Activated naive CD4-positive, alpha-beta T cell treated with anti-CD3 and anti-CD28 coated beads, Interleukin-2, amount 10 ng/mL, durations not matched to agents 7 days and 5 days (primary cell): ENCODE results near the gene SYNDIG1.

Experiments used
- CTCF ChIA-PET: fragments of 350-600 bp; sonication (Branson Sonifier 250); formaldehyde crosslinking; loops from one replicate; lab custom pipeline; 2021; ENCODE audit warnings: antibody characterized with exemption; lab: Charles Lee
- DNase-seq: peaks from one replicate; pipeline ENCODE4 v3.0.0-alpha.2; 2020
- H3K27ac Mint-ChIP-seq: one replicate; pipeline ENCODE4 v1.8.0; 2021; ENCODE audit warnings: mild to moderate bottlenecking, moderate library complexity, mixed read lengths
- H3K27me3 Mint-ChIP-seq: one replicate; pipeline ENCODE4 v1.8.0; 2021; ENCODE audit warnings: mild to moderate bottlenecking, mixed read lengths
- H3K36me3 Mint-ChIP-seq: one replicate; pipeline ENCODE4 v1.8.0; 2021; ENCODE audit warnings: mixed read lengths
- H3K4me1 Mint-ChIP-seq: one replicate; pipeline ENCODE4 v1.8.0; 2021; ENCODE audit warnings: mixed read lengths
- H3K4me3 Mint-ChIP-seq: one replicate; pipeline ENCODE4 v1.8.0; 2021; ENCODE audit warnings: mild to moderate bottlenecking, moderate library complexity, mixed read lengths
- H3K9me3 Mint-ChIP-seq: one replicate; pipeline ENCODE4 v1.8.0; 2021; ENCODE audit warnings: mixed read lengths

The SYNDIG1 gene

GRCh38 chr20:24523661-24524060, 54.2 kb downstream of the SYNDIG1 start:
- Mint-ChIP-seq H3K27ac (no peak overlapping the region), H3K9me3 (no peaks in the 10 kb centered on the region), H3K4me3 (no peak overlapping the region), H3K36me3 (no peaks in the 10 kb centered on the region), H3K27me3 (no peaks in the 10 kb centered on the region), H3K4me1 (no peaks in the 10 kb centered on the region)
- CTCF ChIA-PET = no interaction called here
- DNase-seq = no peak

GRCh38 chr20:24528583-24529368, 59.3 kb downstream of the SYNDIG1 start:
- Mint-ChIP-seq H3K27ac (no peak overlapping the region), H3K27me3 (no peaks in the 10 kb centered on the region), H3K36me3 (no peaks in the 10 kb centered on the region), H3K9me3 (no peaks in the 10 kb centered on the region), H3K4me1 (no peaks in the 10 kb centered on the region), H3K4me3 (no peak overlapping the region)
- CTCF ChIA-PET = no interaction called here
- DNase-seq = no peak

- Mint-ChIP-seq H3K27ac (no peak overlapping the region), H3K36me3 (no peaks in the 10 kb centered on the region), H3K4me3 (no peak overlapping the region), H3K4me1 (no peaks in the 10 kb centered on the region), H3K9me3 (no peaks in the 10 kb centered on the region), H3K27me3 (no peaks in the 10 kb centered on the region)
- CTCF ChIA-PET = no interaction called here
- no peak for DNase-seq
Observed at GRCh38 chr20:24529369-24529719, 59.9 kb downstream of the SYNDIG1 start.

- no peak for DNase-seq
- H3K27me3 Mint-ChIP-seq = no peaks in the 10 kb centered on the region
- CTCF ChIA-PET = no interaction called here
- no peaks in the 10 kb centered on the region for H3K4me1 Mint-ChIP-seq
- no peak overlapping the region for H3K27ac Mint-ChIP-seq
- no peaks in the 10 kb centered on the region for H3K36me3 Mint-ChIP-seq
- H3K9me3 Mint-ChIP-seq = no peaks in the 10 kb centered on the region
- no peak overlapping the region for H3K4me3 Mint-ChIP-seq
Observed at GRCh38 chr20:24530131-24530680, 60.8 kb downstream of the SYNDIG1 start.

- CTCF ChIA-PET = no interaction called here
- H3K36me3 Mint-ChIP-seq = no peaks in the 10 kb centered on the region
- no peak for DNase-seq
- H3K9me3 Mint-ChIP-seq = no peaks in the 10 kb centered on the region
- H3K27me3 Mint-ChIP-seq = peaks cover 3% of the 10 kb centered on the region
- H3K4me1 Mint-ChIP-seq = no peaks in the 10 kb centered on the region
- no peak overlapping the region for H3K27ac Mint-ChIP-seq
- no peak overlapping the region for H3K4me3 Mint-ChIP-seq
Observed at GRCh38 chr20:24531202-24531601, 61.8 kb downstream of the SYNDIG1 start.

GRCh38 chr20:24531631-24532419, 62.4 kb downstream of the SYNDIG1 start:
- Mint-ChIP-seq H3K9me3 (no peaks in the 10 kb centered on the region), H3K4me3 (no peak overlapping the region), H3K4me1 (no peaks in the 10 kb centered on the region), H3K36me3 (no peaks in the 10 kb centered on the region), H3K27me3 (peaks cover 3% of the 10 kb centered on the region), H3K27ac (no peak overlapping the region)
- no peak for DNase-seq
- CTCF ChIA-PET = no interaction called here

GRCh38 chr20:24533449-24533848, 64.0 kb downstream of the SYNDIG1 start:
- CTCF ChIA-PET = no interaction called here
- Mint-ChIP-seq H3K27ac (no peak overlapping the region), H3K4me3 (no peak overlapping the region), H3K27me3 (peaks cover 7% of the 10 kb centered on the region), H3K9me3 (no peaks in the 10 kb centered on the region), H3K4me1 (no peaks in the 10 kb centered on the region), H3K36me3 (no peaks in the 10 kb centered on the region)
- DNase-seq = no peak

- Mint-ChIP-seq H3K27me3 (peaks cover 7% of the 10 kb centered on the region), H3K36me3 (no peaks in the 10 kb centered on the region), H3K27ac (no peak overlapping the region), H3K9me3 (no peaks in the 10 kb centered on the region), H3K4me3 (no peak overlapping the region), H3K4me1 (no peaks in the 10 kb centered on the region)
- CTCF ChIA-PET = no interaction called here
- DNase-seq = no peak
Observed at GRCh38 chr20:24534282-24534681, 64.9 kb downstream of the SYNDIG1 start.

GRCh38 chr20:24535941-24536730, 66.7 kb downstream of the SYNDIG1 start:
- no peaks in the 10 kb centered on the region for H3K36me3 Mint-ChIP-seq
- H3K4me1 Mint-ChIP-seq = no peaks in the 10 kb centered on the region
- H3K9me3 Mint-ChIP-seq = no peaks in the 10 kb centered on the region
- no peak overlapping the region for H3K4me3 Mint-ChIP-seq
- no peak for DNase-seq
- CTCF ChIA-PET = no interaction called here
- H3K27me3 Mint-ChIP-seq = peaks cover 7% of the 10 kb centered on the region
- no peak overlapping the region for H3K27ac Mint-ChIP-seq

- Mint-ChIP-seq H3K27me3 (peaks cover 10% of the 10 kb centered on the region), H3K9me3 (no peaks in the 10 kb centered on the region), H3K27ac (no peak overlapping the region), H3K4me1 (no peaks in the 10 kb centered on the region), H3K36me3 (no peaks in the 10 kb centered on the region), H3K4me3 (no peak overlapping the region)
- no peak for DNase-seq
- CTCF ChIA-PET = no interaction called here
Observed at GRCh38 chr20:24537210-24537609, 67.8 kb downstream of the SYNDIG1 start.

GRCh38 chr20:24542721-24543120, 73.3 kb downstream of the SYNDIG1 start:
- DNase-seq = no peak
- peaks cover 10% of the 10 kb centered on the region for H3K27me3 Mint-ChIP-seq
- H3K36me3 Mint-ChIP-seq = no peaks in the 10 kb centered on the region
- no peaks in the 10 kb centered on the region for H3K9me3 Mint-ChIP-seq
- no peak overlapping the region for H3K27ac Mint-ChIP-seq
- H3K4me3 Mint-ChIP-seq = no peak overlapping the region
- CTCF ChIA-PET = no interaction called here
- H3K4me1 Mint-ChIP-seq = no peaks in the 10 kb centered on the region

- Mint-ChIP-seq H3K36me3 (no peaks in the 10 kb centered on the region), H3K4me3 (no peak overlapping the region), H3K27ac (no peak overlapping the region), H3K4me1 (no peaks in the 10 kb centered on the region), H3K9me3 (no peaks in the 10 kb centered on the region), H3K27me3 (peaks cover 10% of the 10 kb centered on the region)
- DNase-seq = no peak
- CTCF ChIA-PET = no interaction called here
Observed at GRCh38 chr20:24543168-24543567, 73.7 kb downstream of the SYNDIG1 start.

- Mint-ChIP-seq H3K4me1 (no peaks in the 10 kb centered on the region), H3K4me3 (no peak overlapping the region), H3K27me3 (peaks cover 10% of the 10 kb centered on the region), H3K27ac (no peak overlapping the region), H3K36me3 (no peaks in the 10 kb centered on the region), H3K9me3 (no peaks in the 10 kb centered on the region)
- no peak for DNase-seq
- CTCF ChIA-PET = no interaction called here
Observed at GRCh38 chr20:24543741-24544140, 74.3 kb downstream of the SYNDIG1 start.

- no peak overlapping the region for H3K4me3 Mint-ChIP-seq
- H3K27me3 Mint-ChIP-seq = peaks cover 10% of the 10 kb centered on the region
- H3K36me3 Mint-ChIP-seq = no peaks in the 10 kb centered on the region
- DNase-seq = no peak
- CTCF ChIA-PET = no interaction called here
- no peaks in the 10 kb centered on the region for H3K4me1 Mint-ChIP-seq
- no peaks in the 10 kb centered on the region for H3K9me3 Mint-ChIP-seq
- no peak overlapping the region for H3K27ac Mint-ChIP-seq
Observed at GRCh38 chr20:24544371-24544770, 74.9 kb downstream of the SYNDIG1 start.
